Ishikawa (cell line): Measurements from ENCODE around the gene CPEB3.

Experiments
- CEBPB ChIP-seq: IDR thresholded peaks from 2 replicates; pipeline ENCODE4 v1.6.1; 2012
- CREB1 ChIP-seq: IDR thresholded peaks from 2 replicates; pipeline ENCODE4 v1.6.1; 2012; ENCODE audit warnings: low read depth
- EGR1 ChIP-seq: IDR thresholded peaks from 2 replicates; pipeline ENCODE4 v1.6.1; 2012
- EP300 ChIP-seq: IDR thresholded peaks from 2 replicates; pipeline ENCODE4 v1.6.1; 2012; ENCODE audit warnings: borderline replicate concordance
- FOXM1 ChIP-seq: IDR thresholded peaks from 2 replicates; pipeline ENCODE4 v1.6.1; 2012; ENCODE audit warnings: low read depth, borderline replicate concordance
- NFIC ChIP-seq: IDR thresholded peaks from 2 replicates; pipeline ENCODE4 v1.6.1; 2012
- RAD21 ChIP-seq: IDR thresholded peaks from 2 replicates; pipeline ENCODE4 v1.6.1; 2012; ENCODE audit warnings: low read depth
- REST ChIP-seq: IDR thresholded peaks from 2 replicates; pipeline ENCODE4 v1.6.1; 2012; ENCODE audit warnings: low read depth, mild to moderate bottlenecking
- TAF1 ChIP-seq: IDR thresholded peaks from 2 replicates; pipeline ENCODE4 v1.6.1; 2012; ENCODE audit warnings: low read depth, mild to moderate bottlenecking
- TCF12 ChIP-seq: IDR thresholded peaks from 2 replicates; pipeline ENCODE4 v1.6.1; 2012; ENCODE audit warnings: low read depth
- TEAD4 ChIP-seq: IDR thresholded peaks from 2 replicates; pipeline ENCODE4 v1.6.1; 2012
- YY1 ChIP-seq: IDR thresholded peaks from 2 replicates; pipeline ENCODE4 v1.6.1; 2012; ENCODE audit warnings: low read depth
- ZBTB7A ChIP-seq: IDR thresholded peaks from 2 replicates; pipeline ENCODE4 v1.6.1; 2012; ENCODE audit warnings: low read depth
- TF ChIP-seq, protein P1 (sequence below): IDR thresholded peaks from 2 replicates; pipeline ENCODE4 v1.6.1; 2012
- TF ChIP-seq, protein P2 (sequence below): IDR thresholded peaks from 2 replicates; pipeline ENCODE4 v1.6.1; 2012

The CPEB3 gene

GRCh38 chr10:92149261-92149660 lies 141.6 kb downstream of the CPEB3 start:
- no peak for TF ChIP-seq EP300

- TF ChIP-seq CEBPB (no peak), TEAD4 (no peak)
These were observed 144.1 kb downstream of the CPEB3 start for GRCh38 chr10:92146781-92147180.

DNA sequence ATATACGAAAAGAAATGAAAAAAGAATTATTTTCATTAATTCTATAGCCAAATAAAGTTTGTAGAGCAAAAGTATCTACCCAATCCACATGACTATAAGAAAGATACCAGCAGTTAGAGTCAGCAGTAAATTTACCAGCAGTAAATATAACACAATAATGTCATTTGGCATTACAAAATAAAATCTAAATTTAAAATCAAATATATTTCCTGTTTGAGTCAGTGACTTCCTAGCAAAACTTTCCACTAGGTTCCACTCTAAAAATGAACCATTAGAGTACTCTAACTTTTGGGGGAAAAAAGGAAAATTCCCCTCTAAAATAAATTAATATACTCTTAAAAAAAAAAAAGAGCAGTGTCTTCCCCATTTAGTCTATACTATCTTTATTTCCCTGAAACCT lies 144.8 kb downstream of the CPEB3 start:
- TF ChIP-seq EGR1 (no peak), RAD21 (no peak)

DNA sequence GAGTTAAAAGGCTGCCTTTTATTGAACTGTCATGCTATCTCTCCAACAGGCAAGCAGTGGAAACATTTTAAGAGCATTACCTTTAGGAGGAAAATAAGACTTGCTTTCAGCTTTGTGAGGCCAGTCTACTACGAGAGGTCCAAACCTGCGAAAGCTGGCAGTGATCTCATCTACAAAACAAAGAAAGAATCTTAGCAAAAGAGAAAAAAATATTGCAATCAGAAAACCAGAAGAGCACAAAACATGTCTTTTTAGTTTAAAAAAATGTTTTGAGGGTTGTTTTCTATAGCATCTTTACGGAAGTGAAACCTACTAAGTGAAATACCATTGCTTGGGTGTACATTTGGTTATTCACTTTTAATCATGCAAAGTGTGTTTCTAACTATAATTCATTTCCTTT lies 147.9 kb downstream of the CPEB3 start:
- TF ChIP-seq RAD21 (no peak), ZBTB7A (no peak), EP300 (no peak), YY1 (no peak), NFIC (no peak), EGR1 (no peak), CEBPB (no peak), TAF1 (no peak), REST (no peak), TCF12 (no peak), FOXM1 (no peak), CREB1 (no peak), TEAD4 (no peak)
- TF ChIP-seq, protein P1, sequence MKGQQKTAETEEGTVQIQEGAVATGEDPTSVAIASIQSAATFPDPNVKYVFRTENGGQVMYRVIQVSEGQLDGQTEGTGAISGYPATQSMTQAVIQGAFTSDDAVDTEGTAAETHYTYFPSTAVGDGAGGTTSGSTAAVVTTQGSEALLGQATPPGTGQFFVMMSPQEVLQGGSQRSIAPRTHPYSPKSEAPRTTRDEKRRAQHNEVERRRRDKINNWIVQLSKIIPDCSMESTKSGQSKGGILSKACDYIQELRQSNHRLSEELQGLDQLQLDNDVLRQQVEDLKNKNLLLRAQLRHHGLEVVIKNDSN, result no peak
- TF ChIP-seq, protein P2, sequence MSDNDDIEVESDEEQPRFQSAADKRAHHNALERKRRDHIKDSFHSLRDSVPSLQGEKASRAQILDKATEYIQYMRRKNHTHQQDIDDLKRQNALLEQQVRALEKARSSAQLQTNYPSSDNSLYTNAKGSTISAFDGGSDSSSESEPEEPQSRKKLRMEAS, result no peak

DNA sequence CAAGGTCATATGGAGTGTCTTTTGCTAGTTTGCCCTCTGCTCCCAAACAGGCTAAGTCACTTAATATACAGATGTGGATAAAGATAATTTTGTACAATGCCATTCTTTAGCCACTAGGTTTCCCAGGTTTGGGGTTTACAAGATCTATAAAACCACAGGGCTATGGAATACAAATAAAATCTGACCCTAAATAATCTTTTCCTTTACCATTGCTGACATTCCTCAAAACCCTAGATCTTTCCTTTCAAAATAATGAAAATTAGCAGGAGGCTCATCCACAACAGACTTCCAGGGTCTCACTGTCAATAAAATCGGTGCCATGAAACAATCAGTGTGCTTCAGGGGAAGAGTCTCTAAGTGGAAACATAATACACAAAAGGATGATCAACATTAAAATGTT lies 148.4 kb downstream of the CPEB3 start:
- no peak for TF ChIP-seq CEBPB
- TF ChIP-seq CREB1, result no peak
- TF ChIP-seq, protein P2, result no peak
- no peak for TF ChIP-seq YY1
- TF ChIP-seq REST, result no peak
- no peak for TF ChIP-seq TCF12
- TF ChIP-seq TAF1, result no peak
- TF ChIP-seq NFIC, result no peak

GRCh38 chr10:92131275-92131820 lies 159.5 kb downstream of the CPEB3 start:
- TF ChIP-seq TCF12 (no peak), REST (no peak), TEAD4 (no peak), EP300 (no peak), CEBPB (no peak)
